ENCODE data around the gene KIF3B.
"Not testable (repeated sequence)": the region's sequence is repeated elsewhere in the genome, so short reads cannot be mapped to it uniquely, and the experiment has no call there.

KIF3B gene

GRCh38 chr20:32246208-32246607 is 31.2 kb upstream of the KIF3B start:
- in situ Hi-C loops (cut with MboI; ENCODE audit: low sequenced_read_pairs) = not testable (repeated sequence)

- in situ Hi-C loops (cut with MboI; ENCODE audit: low sequenced_read_pairs) = no loop called here
Observed at GRCh38 chr20:32248043-32248442, 29.4 kb upstream of the KIF3B start.

GRCh38 chr20:32249030-32249738 is 28.3 kb upstream of the KIF3B start:
- in situ Hi-C loops (cut with MboI; ENCODE audit: low sequenced_read_pairs) = no loop called here

GRCh38 chr20:32251470-32251869 is 26.0 kb upstream of the KIF3B start:
- in situ Hi-C loops (cut with MboI; ENCODE audit: low sequenced_read_pairs) = no loop called here

GRCh38 chr20:32252189-32252588 is 25.3 kb upstream of the KIF3B start:
- in situ Hi-C loops (cut with MboI; ENCODE audit: low sequenced_read_pairs) = no loop called here

- in situ Hi-C loops (cut with MboI; ENCODE audit: low sequenced_read_pairs) = not testable (repeated sequence)
Observed at GRCh38 chr20:32260973-32261372, 16.5 kb upstream of the KIF3B start.

- in situ Hi-C loops (cut with MboI; ENCODE audit: low sequenced_read_pairs) = no loop called here
Observed at GRCh38 chr20:32261644-32262043, 15.8 kb upstream of the KIF3B start.

- in situ Hi-C loops (cut with MboI; ENCODE audit: low sequenced_read_pairs) = no loop called here
Observed at GRCh38 chr20:32263398-32263954, 14.0 kb upstream of the KIF3B start.

GRCh38 chr20:32271620-32272019 is 5.8 kb upstream of the KIF3B start:
- in situ Hi-C loops (cut with MboI; ENCODE audit: low sequenced_read_pairs) = no loop called here

GRCh38 chr20:32274359-32274758 is 3.1 kb upstream of the KIF3B start:
- in situ Hi-C loops (cut with MboI; ENCODE audit: low sequenced_read_pairs) = no loop called here

GRCh38 chr20:32275163-32275562 is 2.3 kb upstream of the KIF3B start:
- in situ Hi-C loops (cut with MboI; ENCODE audit: low sequenced_read_pairs) = not testable (repeated sequence)

- in situ Hi-C loops (cut with MboI; ENCODE audit: low sequenced_read_pairs) = no loop called here
Observed at GRCh38 chr20:32278199-32278643, 770 bp downstream of the KIF3B start.

GRCh38 chr20:32281711-32282110 is 4.3 kb downstream of the KIF3B start:
- in situ Hi-C loops (cut with MboI; ENCODE audit: low sequenced_read_pairs) = no loop called here

GRCh38 chr20:32282461-32282860 is 5.0 kb downstream of the KIF3B start:
- in situ Hi-C loops (cut with MboI; ENCODE audit: low sequenced_read_pairs) = no loop called here

- in situ Hi-C loops (cut with MboI; ENCODE audit: low sequenced_read_pairs) = no loop called here
Observed at GRCh38 chr20:32285082-32285620, 7.7 kb downstream of the KIF3B start.

- in situ Hi-C loops (cut with MboI; ENCODE audit: low sequenced_read_pairs) = no loop called here
Observed at GRCh38 chr20:32285621-32286371, 8.3 kb downstream of the KIF3B start.

GRCh38 chr20:32287231-32287638 is 9.8 kb downstream of the KIF3B start:
- in situ Hi-C loops (cut with MboI; ENCODE audit: low sequenced_read_pairs) = no loop called here

GRCh38 chr20:32288225-32288849 is 10.9 kb downstream of the KIF3B start:
- in situ Hi-C loops (cut with MboI; ENCODE audit: low sequenced_read_pairs) = no loop called here

GRCh38 chr20:32289299-32289660 is 11.8 kb downstream of the KIF3B start:
- in situ Hi-C loops (cut with MboI; ENCODE audit: low sequenced_read_pairs) = not testable (repeated sequence)

GRCh38 chr20:32289661-32290431 is 12.4 kb downstream of the KIF3B start:
- in situ Hi-C loops (cut with MboI; ENCODE audit: low sequenced_read_pairs) = no loop called here

GRCh38 chr20:32291166-32291565 is 13.7 kb downstream of the KIF3B start:
- in situ Hi-C loops (cut with MboI; ENCODE audit: low sequenced_read_pairs) = no loop called here

Measured in HL-60/S4 treated with retinoic acid at 250 ng/mL for 4 days and 3 days (cell line).